Tibial nerve (tissue), 3 donors: ENCODE measurements around the gene USP46.

Source experiments
- CTCF ChIP-seq, 5 experiments: fragments of 200-600 bp in 3 of 5; fragments of 450-650 bp in 2 of 5; sonication (generic) in 3 of 5; IDR thresholded peaks; one replicate each; pipeline ENCODE4 v1.5.1; 2016 to 2019; ENCODE audit warnings: antibody characterized with exemption in 5 of 5, mild to moderate bottlenecking in 3 of 5, moderate library complexity in 2 of 5
- POLR2A ChIP-seq, 2 donors: fragments of 450-650 bp; IDR thresholded peaks; one replicate each; pipeline ENCODE4 v1.6.1; 2017; ENCODE audit warnings: antibody characterized with exemption in 2 of 2, mild to moderate bottlenecking in 2 of 2, moderate library complexity in 2 of 2

GRCh38 chr4:52621567-52621966 lies 37.5 kb downstream of the USP46 start:
- TF ChIP-seq POLR2A (IDR thresholded peaks at IDR 0.05) (no peak), CTCF (IDR thresholded peaks at IDR 0.05) (no peak)
